Fibroblast of the aortic adventitia (primary cell): ENCODE data around the gene SCART1. TPM values are rescaled to one million over a fixed set of nuclear protein-coding genes. Genes with fewer than 3 reads are reported as not detected.
"Not testable (repeated sequence)": the region's sequence is repeated elsewhere in the genome, so short reads cannot be mapped to it uniquely, and the experiment has no call there.

Experiments used
- DNase-seq: peaks from one replicate; pipeline ENCODE4 v3.0.0-alpha.2; 2010; ENCODE audit warnings: low read depth
- H3K4me3 ChIP-seq: 2 replicates; pipeline ENCODE4 v1.5.1; 2011; ENCODE audit warnings: low read depth, mild to moderate bottlenecking, control low read depth, low read length, moderate library complexity
- total RNA-seq: library from RNA; depleted of rRNA; stranded (reverse); fragments of >200 nt; gene quantifications from 2 replicates; pipeline ENCODE4 v1.2.3, GENCODE V29; 2012; ENCODE audit warnings: low replicate concordance
- TF ChIP-seq, protein P1 (sequence below): IDR thresholded peaks from 2 replicates; pipeline ENCODE4 v1.5.1; 2011; ENCODE audit warnings: mild to moderate bottlenecking, low read length, control low read depth, inconsistent platforms; ENCODE audit not compliant: insufficient read depth

Gene SCART1
- total RNA-seq, 1 donor = 1.6 TPM

DNA sequence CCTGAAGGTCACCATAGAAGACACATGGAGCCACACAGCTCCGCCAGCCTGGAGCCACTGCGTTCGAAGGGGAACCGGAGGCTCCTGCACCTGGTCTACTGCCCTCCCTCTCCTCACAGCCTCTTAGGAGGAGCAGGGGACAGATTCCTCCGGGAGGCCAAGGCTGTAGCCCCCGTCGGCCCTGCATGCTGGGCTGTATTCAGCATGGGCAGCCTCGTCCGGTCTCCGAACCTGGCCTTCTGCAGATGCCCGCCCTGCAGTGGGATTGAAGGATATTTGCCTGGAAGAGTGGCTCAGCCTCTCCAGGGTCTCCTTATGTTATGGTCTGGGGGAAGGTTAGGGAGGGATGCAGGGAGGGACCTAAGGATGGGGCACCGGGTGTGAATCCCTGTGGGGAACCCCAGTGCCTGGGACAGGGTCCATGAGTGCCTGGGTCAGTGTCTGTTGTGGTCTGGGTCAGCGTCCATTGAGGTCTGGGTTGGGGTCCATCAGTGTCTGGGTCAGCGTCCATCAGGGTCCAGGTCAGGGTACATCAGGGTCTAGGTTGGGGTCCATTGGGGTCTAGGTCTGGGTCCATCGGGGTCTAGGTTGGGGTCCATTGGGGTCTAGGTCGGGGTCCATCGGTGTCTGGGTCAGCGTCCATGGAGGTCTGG lies 13.0 kb upstream of the SCART1 start:
- TF ChIP-seq, protein P1, sequence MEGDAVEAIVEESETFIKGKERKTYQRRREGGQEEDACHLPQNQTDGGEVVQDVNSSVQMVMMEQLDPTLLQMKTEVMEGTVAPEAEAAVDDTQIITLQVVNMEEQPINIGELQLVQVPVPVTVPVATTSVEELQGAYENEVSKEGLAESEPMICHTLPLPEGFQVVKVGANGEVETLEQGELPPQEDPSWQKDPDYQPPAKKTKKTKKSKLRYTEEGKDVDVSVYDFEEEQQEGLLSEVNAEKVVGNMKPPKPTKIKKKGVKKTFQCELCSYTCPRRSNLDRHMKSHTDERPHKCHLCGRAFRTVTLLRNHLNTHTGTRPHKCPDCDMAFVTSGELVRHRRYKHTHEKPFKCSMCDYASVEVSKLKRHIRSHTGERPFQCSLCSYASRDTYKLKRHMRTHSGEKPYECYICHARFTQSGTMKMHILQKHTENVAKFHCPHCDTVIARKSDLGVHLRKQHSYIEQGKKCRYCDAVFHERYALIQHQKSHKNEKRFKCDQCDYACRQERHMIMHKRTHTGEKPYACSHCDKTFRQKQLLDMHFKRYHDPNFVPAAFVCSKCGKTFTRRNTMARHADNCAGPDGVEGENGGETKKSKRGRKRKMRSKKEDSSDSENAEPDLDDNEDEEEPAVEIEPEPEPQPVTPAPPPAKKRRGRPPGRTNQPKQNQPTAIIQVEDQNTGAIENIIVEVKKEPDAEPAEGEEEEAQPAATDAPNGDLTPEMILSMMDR = no peak
- no peak overlapping the region for H3K4me3 ChIP-seq
- DNase-seq = no peak

DNA sequence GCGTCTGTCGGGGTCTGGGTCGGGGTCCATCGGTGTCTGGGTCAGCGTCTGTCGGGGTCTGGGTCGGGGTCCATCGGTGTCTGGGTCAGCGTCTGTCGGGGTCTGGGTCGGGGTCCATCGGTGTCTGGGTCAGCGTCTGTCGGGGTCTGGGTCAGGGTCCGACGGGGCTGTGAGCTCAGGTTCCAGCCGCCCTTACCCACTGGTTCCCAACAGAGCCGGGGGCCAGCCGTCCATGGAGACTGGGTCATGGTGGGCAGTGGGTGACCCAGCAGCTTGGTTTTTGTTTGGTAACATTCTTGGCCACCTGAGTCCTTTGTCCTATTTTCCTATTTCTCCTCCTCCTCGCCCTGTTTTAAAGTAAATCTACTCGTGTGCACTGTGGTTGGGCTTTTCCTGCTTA lies 12.4 kb upstream of the SCART1 start:
- DNase-seq, H3K4me3 ChIP-seq: not testable (repeated sequence)

DNA sequence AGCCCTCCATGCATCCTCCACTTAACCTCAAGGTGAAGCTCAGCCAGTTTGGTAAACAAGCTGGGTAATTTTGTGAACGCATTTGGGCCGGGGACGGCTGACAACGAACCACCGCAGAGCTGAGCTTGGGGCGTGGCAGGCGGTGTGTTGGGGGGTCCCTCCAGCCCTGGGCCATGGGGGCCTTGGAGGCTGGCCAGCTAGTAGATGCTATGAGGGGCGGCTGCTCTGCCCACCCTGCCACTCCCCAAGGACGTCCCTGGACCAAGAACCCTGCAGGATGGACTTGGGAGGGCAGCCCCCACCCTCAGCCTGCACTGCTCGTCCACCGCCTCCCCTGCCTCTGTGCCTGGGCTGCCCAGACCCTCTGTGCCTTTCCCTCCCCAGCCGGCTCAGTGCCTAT lies 12.0 kb upstream of the SCART1 start:
- DNase-seq = no peak
- no peak overlapping the region for H3K4me3 ChIP-seq
- TF ChIP-seq, protein P1 = no peak

DNA sequence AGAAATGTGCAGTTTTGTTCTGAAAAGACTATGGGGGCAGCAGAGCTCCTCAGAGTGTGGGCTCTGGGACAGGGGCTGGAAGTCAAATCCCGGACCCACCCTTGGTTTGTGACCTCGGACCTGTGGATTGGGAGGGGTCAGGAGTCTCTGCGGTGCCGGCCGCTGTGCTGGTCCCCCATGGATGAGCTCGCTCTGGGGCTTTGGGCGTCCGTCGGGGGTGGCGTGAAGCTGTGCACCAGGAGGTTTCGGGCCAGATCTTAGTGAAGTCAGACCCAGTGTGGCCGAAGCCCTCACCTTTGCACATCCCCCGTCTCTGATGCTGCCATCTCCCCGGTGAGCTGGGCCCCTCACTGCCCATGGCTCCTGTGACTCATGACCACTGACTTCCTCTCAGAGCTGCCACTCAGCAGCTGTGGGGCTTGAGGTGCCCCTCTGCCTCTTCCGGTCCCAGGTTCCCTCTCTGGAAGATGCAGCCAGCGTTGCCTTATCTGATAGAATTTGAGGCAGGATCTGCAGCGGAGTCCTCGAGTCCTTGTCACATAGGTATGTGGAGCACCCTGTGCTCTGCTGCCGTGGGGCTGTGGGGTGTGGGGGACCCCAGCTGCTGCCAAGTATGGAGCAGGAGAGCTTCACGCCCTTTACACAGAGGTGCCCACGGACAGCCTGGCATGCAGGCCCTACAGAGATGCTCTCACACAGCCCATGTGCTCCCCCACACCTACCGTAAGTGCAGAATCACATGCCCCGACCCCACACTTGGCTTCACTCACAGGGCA lies 11.4 kb upstream of the SCART1 start:
- no peak for DNase-seq
- H3K4me3 ChIP-seq = no peak overlapping the region
- TF ChIP-seq, protein P1 = no peak

DNA sequence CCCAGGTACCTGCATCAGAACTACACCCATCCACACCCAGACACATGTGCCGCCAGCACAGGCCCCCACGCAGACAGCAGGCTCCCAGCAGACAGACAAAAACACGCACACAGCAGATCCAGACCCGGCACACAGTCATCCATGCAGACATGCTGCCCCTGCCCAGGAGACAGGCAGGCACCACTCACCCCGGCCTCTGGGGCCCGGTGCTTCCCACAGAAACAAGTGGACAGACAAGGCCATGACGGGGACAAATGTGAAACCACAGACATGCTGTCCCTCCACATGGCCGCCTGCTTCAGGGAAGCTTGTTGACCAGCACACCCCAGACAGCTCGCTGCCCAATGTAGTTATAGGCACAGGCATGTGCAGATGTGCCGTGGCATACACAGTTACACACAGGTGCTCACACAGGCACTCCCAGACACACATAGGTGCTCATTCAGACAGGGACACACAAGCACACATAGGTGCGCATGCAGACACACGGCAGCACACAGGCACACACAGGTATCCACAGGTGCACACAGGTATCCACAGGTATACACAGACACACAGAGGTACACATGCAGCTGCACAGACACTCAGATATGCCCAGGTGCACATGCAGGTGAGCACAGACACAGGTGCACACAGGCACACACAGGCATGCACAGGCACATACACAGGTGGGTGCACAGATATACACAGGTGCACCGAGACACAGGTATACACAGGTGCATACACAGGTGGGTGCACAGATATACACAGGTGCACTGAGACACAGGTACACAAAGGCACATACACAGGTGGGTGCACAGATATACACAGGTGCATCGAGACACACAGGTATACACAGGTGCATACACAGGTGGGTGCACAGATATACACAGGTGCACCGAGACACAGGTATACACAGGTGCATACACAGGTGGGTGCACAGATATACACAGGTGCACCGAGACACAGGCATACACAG lies 10.5 kb upstream of the SCART1 start:
- H3K4me3 ChIP-seq = no peak overlapping the region
- TF ChIP-seq, protein P1 = no peak
- no peak for DNase-seq

DNA sequence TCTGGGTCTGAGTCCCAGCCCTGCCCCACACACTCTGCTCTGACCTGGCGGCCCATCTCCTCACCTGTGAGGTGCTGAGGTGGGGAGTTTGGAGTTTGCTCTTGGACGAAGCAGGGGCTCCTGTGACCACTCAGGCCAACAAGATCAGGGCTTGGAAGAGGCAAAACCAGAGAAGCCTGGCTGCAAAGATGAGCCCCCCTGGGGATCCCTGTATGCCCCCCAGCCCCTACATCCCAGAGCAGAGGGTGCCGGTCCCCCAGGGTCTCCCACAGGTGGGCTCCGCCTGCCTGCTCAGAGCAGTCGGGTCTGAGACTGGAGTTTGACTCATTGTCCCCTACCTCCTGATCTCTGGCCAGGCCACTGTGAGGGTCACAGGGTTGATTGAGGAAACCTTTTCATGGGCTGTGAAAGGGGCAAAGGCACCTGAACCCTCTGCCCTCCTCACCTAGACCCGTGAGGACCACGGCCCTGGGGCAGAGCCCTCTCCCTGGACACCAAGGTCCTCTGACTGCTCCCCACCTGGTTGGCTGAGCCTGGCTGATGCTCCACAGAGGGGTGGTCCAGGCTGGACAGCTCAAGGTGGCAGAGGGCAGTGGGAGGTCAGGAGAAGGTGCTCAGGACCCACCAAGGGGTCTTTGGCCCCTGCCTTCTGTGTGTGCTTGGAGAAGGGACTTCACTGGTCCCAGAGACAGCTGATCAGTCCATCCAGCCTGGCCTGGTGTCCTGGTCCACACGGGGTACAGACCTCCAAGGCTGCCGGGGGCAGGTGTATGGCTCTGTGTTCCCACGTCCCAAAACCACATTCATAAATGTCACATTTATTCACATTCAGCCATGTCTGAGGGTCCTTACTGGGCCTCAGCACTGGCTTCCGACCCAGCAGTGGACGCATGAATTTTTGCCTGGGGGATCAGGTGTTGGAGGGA lies 9.1 kb upstream of the SCART1 start:
- TF ChIP-seq, protein P1 = no peak
- no peak overlapping the region for H3K4me3 ChIP-seq
- no peak for DNase-seq
